Kidney (tissue), 14 donors: Measurements from ENCODE around the gene SPAG4. TPM values are rescaled to one million over a fixed set of nuclear protein-coding genes. Genes with fewer than 3 reads are reported as not detected.

Experiments used
- DNase-seq, 5 donors: peaks; one replicate each; pipeline ENCODE4 v3.0.0-alpha.2; 2013 to 2020
- FAIRE-seq: peaks from 2 replicates; lab custom pipeline; 2012; peaks lifted over from hg19 to GRCh38; lab: Jason Lieb, UNC
- H3K27ac ChIP-seq, 2 donors: one replicate each; pipeline ENCODE4 v1.7.0; 2013; ENCODE audit warnings: low read depth in 2 of 2, low read length in 2 of 2, inconsistent platforms in 1 of 2
- H3K27me3 ChIP-seq: one replicate; pipeline ENCODE4 v1.7.1; 2013; ENCODE audit warnings: low read length, inconsistent platforms; ENCODE audit not compliant: control insufficient read depth, insufficient read depth
- H3K36me3 ChIP-seq, 3 donors: one replicate each; pipeline versions ENCODE4 v1.7.0 to v1.7.1; 2013; ENCODE audit warnings: low read length in 3 of 3, control low read depth in 1 of 3, inconsistent platforms in 1 of 3; ENCODE audit not compliant: insufficient read depth in 3 of 3, control insufficient read depth in 2 of 3
- H3K4me1 ChIP-seq, 3 donors: one replicate each; pipeline versions ENCODE4 v1.7.0 to v1.7.1; 2013; ENCODE audit warnings: low read length in 3 of 3, inconsistent platforms in 1 of 3, low read depth in 1 of 3; ENCODE audit not compliant: control insufficient read depth in 2 of 3, insufficient read depth in 2 of 3
- H3K4me3 ChIP-seq, 3 donors: one replicate each; pipeline versions ENCODE4 v1.7.0 to v1.8.1; 2013; ENCODE audit warnings: low read length in 3 of 3, control low read depth in 1 of 3, inconsistent platforms in 1 of 3
- H3K9ac ChIP-seq, 3 donors: one replicate each; pipeline versions ENCODE4 v1.7.0 to v1.7.1; 2013; ENCODE audit warnings: low read length in 3 of 3, control low read depth in 1 of 3, inconsistent platforms in 1 of 3
- H3K9me3 ChIP-seq, 3 donors: one replicate each; pipeline versions ENCODE4 v1.7.0 to v1.7.1; 2013; ENCODE audit warnings: low read length in 3 of 3, control low read depth in 1 of 3, inconsistent platforms in 1 of 3; ENCODE audit not compliant: control insufficient read depth in 2 of 3, insufficient read depth in 1 of 3
- intact Hi-C: fragments of 100-400 bp; cut with DNase I; formaldehyde crosslinking; loops from one replicate; pipeline ENCODE4 v1.11.1; 2022
- polyA plus RNA-seq: library from polyadenylated mRNA; stranded (reverse); fragments of 350-450 nt; fragmentation: Illumina TruSeq; extraction: RNeasy Lipid Tissue Mini Kit (QIAGEN cat#74804); gene quantifications from one replicate; pipeline ENCODE4 v1.2.3, GENCODE V29; 2014; ENCODE audit warnings: low read depth, low replicate concordance; ENCODE audit not compliant: insufficient read depth
- total RNA-seq: library from RNA; stranded (reverse); fragmentation: NEBNext Ultra II Directional; extraction: Animal tissue kit (Norgen Biotek cat#: 25700); gene quantifications from one replicate; pipeline ENCODE4 v1.2.1, GENCODE V29; 2021
- TF ChIP-seq, protein P1 (sequence below): IDR thresholded peaks from 3 replicates; pipeline ENCODE4 v1.5.1; 2012; ENCODE audit warnings: mild to moderate bottlenecking, moderate library complexity, borderline replicate concordance; ENCODE audit not compliant: insufficient read depth; ENCODE audit errors: extremely low read depth
- donor health status: control.
- donor health status: control.
- donor health status: control.
- donor health status: control.
- donor health status: control.
- donor health status: DM: yes; HTN: yes; CAD: no.
- donor health status: Normal renal cell carcinoma (clear cell type).

Gene SPAG4
- total and polyA plus RNA-seq, 2 donors from 2014 or later: 13.1 to 16.0 TPM

DNA sequence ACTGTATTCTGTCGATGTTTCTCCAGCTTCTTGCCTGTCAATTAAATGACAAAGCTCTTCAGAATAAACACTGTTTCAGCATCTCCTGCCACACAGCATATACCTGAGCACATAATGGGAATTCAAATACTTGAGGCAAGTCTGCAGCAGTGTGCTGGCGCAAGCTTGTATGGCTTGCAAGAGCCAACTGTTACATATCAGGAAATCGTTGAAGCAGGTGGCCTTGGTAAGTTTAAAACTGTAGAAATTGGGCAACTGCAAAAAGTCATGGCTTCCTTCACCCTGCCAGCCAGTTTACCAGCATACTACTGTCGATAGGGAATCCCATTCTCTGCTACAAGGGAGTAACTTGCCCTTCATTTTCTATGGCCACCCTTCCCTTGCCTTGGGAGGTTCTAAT, 26.1 kb downstream of the SPAG4 start:
- no peaks in the 10 kb centered on the region for H3K4me1 ChIP-seq
- no peaks in the 10 kb centered on the region for H3K9me3 ChIP-seq
- TF ChIP-seq, protein P1, sequence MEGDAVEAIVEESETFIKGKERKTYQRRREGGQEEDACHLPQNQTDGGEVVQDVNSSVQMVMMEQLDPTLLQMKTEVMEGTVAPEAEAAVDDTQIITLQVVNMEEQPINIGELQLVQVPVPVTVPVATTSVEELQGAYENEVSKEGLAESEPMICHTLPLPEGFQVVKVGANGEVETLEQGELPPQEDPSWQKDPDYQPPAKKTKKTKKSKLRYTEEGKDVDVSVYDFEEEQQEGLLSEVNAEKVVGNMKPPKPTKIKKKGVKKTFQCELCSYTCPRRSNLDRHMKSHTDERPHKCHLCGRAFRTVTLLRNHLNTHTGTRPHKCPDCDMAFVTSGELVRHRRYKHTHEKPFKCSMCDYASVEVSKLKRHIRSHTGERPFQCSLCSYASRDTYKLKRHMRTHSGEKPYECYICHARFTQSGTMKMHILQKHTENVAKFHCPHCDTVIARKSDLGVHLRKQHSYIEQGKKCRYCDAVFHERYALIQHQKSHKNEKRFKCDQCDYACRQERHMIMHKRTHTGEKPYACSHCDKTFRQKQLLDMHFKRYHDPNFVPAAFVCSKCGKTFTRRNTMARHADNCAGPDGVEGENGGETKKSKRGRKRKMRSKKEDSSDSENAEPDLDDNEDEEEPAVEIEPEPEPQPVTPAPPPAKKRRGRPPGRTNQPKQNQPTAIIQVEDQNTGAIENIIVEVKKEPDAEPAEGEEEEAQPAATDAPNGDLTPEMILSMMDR: no peak
- no peak overlapping the region for H3K9ac ChIP-seq
- no peaks in the 10 kb centered on the region for H3K27me3 ChIP-seq
- no peak for DNase-seq
- intact Hi-C loops: no loop called here
- no peak overlapping the region for H3K4me3 ChIP-seq
- FAIRE-seq: no peak
- no peak overlapping the region for H3K27ac ChIP-seq
- H3K36me3 ChIP-seq: no peaks in the 10 kb centered on the region

DNA sequence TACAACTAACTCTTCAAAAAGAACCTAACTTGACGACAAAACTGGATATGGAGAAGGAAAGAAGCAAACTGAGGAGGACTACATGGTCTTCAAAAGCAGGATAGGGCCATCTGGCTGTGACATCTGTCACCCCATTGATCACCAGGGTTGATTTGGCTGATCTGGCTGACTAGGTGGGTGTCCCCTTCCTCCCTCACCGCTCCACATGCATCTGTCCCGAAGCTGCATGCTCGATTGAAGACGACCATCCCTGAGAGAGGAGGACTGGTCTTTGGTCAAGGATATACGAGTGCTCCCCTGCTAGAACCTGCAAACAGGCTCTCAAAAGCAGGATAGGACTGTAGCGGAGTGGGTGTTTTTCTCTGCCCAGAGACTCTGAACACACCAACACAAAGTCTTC, 27.4 kb downstream of the SPAG4 start:
- Histone ChIP-seq H3K36me3 (no peaks in the 10 kb centered on the region), H3K9ac (no peak overlapping the region), H3K9me3 (no peaks in the 10 kb centered on the region), H3K4me1 (no peaks in the 10 kb centered on the region), H3K4me3 (no peak overlapping the region), H3K27me3 (no peaks in the 10 kb centered on the region), H3K27ac (no peak overlapping the region)
- intact Hi-C loops: no loop called here
- DNase-seq: no peak
- FAIRE-seq: no peak
- TF ChIP-seq, protein P1: no peak

DNA sequence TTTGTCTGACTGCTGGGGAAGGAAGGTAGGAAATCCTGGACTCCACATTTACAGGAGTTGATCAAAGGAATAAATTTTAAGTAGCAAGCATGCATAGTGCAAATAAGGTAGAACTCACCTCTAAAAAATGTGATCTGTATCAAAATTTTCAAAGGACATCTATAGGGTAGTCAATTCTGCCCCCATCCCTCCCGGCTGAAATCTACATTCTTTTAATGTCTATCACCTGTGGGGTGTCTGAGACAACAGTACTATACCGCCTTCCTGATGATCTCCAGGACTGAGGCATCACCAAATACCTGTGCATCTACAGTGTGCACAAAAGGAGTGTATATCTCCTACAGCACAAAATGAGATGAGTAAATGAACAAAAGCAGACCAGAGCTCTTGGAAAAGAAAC, 29.2 kb downstream of the SPAG4 start:
- no peak overlapping the region for H3K9ac ChIP-seq
- TF ChIP-seq, protein P1: no peak
- no peak overlapping the region for H3K27ac ChIP-seq
- no peaks in the 10 kb centered on the region for H3K4me1 ChIP-seq
- H3K36me3 ChIP-seq: peaks cover 0 to 2% (median 0%) of the 10 kb centered on the region in 3 donors
- intact Hi-C loops: no loop called here
- FAIRE-seq (no peak), DNase-seq (no peak)
- H3K4me3 ChIP-seq: no peak overlapping the region
- no peaks in the 10 kb centered on the region for H3K27me3 ChIP-seq
- no peaks in the 10 kb centered on the region for H3K9me3 ChIP-seq

DNA sequence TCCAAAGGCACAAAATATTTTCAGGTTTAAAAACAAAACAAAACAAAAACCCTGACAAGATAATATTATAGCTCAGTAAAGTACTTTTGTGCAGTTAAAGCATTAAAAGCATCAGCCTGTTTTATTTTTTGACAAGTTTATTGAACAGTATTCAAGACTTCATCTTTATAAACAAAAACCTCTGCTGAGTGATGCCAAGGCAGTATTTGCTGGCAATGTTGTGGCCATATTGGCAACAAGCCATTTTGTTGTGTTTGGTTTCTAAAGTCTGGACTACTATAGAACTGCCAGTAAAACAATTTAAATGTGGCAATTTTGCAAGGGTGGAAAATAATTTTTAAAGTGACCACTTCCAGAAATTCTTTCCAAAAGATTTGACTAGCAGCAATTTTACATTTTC, 33.2 kb downstream of the SPAG4 start:
- Histone ChIP-seq H3K27me3 (no peaks in the 10 kb centered on the region), H3K27ac (no peak overlapping the region), H3K9me3 (no peaks in the 10 kb centered on the region), H3K9ac (no peak overlapping the region), H3K36me3 (peaks cover 8 to 12% (median 11%) of the 10 kb centered on the region in 3 donors), H3K4me1 (no peaks in the 10 kb centered on the region), H3K4me3 (no peak overlapping the region)
- TF ChIP-seq, protein P1: no peak
- DNase-seq: no peak
- intact Hi-C loops: no loop called here
- FAIRE-seq: no peak
